Fibroblast of skin of left quadriceps (primary cell): ENCODE data around the gene TRIM37.
"Not testable (repeated sequence)": the region's sequence is repeated elsewhere in the genome, so short reads cannot be mapped to it uniquely, and the experiment has no call there.

Experiments
- DNase-seq, 2 experiments: peaks; one replicate each; pipeline ENCODE4 v3.0.0-alpha.2; 2013; ENCODE audit warnings: low read depth in 2 of 2

Gene TRIM37

GRCh38 chr17:58995247-58995940 is 111.3 kb downstream of the TRIM37 start:
- no peak for DNase-seq

GRCh38 chr17:58993311-58993710 is 113.4 kb downstream of the TRIM37 start:
- DNase-seq = no peak

GRCh38 chr17:58991718-58992331 is 114.9 kb downstream of the TRIM37 start:
- DNase-seq = no peak

- no peak for DNase-seq
Observed at GRCh38 chr17:58989629-58990028, 117.1 kb downstream of the TRIM37 start.

GRCh38 chr17:58985971-58986370 is 120.7 kb downstream of the TRIM37 start:
- no peak for DNase-seq

GRCh38 chr17:58985367-58985766 is 121.3 kb downstream of the TRIM37 start:
- no peak for DNase-seq

GRCh38 chr17:58982626-58983025 is 124.1 kb downstream of the TRIM37 start:
- DNase-seq = no peak

GRCh38 chr17:58980706-58981481 is 125.8 kb downstream of the TRIM37 start:
- DNase-seq = no peak

GRCh38 chr17:58976541-58976940 is 130.1 kb downstream of the TRIM37 start:
- DNase-seq = no peak

- DNase-seq = no peak
Observed at GRCh38 chr17:58974354-58974753, 132.3 kb downstream of the TRIM37 start.

GRCh38 chr17:58970609-58971450 is 135.8 kb downstream of the TRIM37 start:
- no peak for DNase-seq

GRCh38 chr17:58969612-58970011 is 137.1 kb downstream of the TRIM37 start:
- no peak for DNase-seq

- no peak for DNase-seq
Observed at GRCh38 chr17:58969156-58969555, 137.5 kb downstream of the TRIM37 start.

- DNase-seq = no peak
Observed at GRCh38 chr17:58968426-58969061, 138.1 kb downstream of the TRIM37 start.

- DNase-seq = no peak
Observed at GRCh38 chr17:58966208-58966607, 140.5 kb downstream of the TRIM37 start.

- no peak for DNase-seq
Observed at GRCh38 chr17:58965221-58965620, 141.5 kb downstream of the TRIM37 start.

- DNase-seq = peak; percentile 11 to 18
Observed at GRCh38 chr17:58960068-58960467, 146.6 kb downstream of the TRIM37 start.

GRCh38 chr17:58957725-58958073 is 149.0 kb downstream of the TRIM37 start:
- DNase-seq = not testable (repeated sequence)

GRCh38 chr17:58956997-58957724 is 149.5 kb downstream of the TRIM37 start:
- no peak for DNase-seq

- not testable (repeated sequence) for DNase-seq
Observed at GRCh38 chr17:58954358-58954757, 152.3 kb downstream of the TRIM37 start.

- DNase-seq = no peak
Observed at GRCh38 chr17:58947824-58948223, 158.9 kb downstream of the TRIM37 start.
